Esophagus (tissue), 2 donors: ENCODE measurements around the gene RBSN. TPM values are rescaled to one million over a fixed set of nuclear protein-coding genes. Genes with fewer than 3 reads are reported as not detected.

Experiments
- H3K27ac ChIP-seq, 2 donors: one replicate each; pipeline ENCODE4 v1.5.1; 2013; ENCODE audit warnings: low read depth in 2 of 2, mild to moderate bottlenecking in 2 of 2, inconsistent platforms in 1 of 2, low read length in 1 of 2, moderate library complexity in 1 of 2
- H3K27me3 ChIP-seq, 2 donors: one replicate each; pipeline ENCODE4 v1.6.1; 2013; ENCODE audit warnings: low read length in 2 of 2, control low read depth in 1 of 2, mild to moderate bottlenecking in 1 of 2; ENCODE audit not compliant: insufficient read depth in 2 of 2, control insufficient read depth in 1 of 2
- H3K36me3 ChIP-seq, 2 donors: one replicate each; pipeline ENCODE4 v1.6.1; 2013; ENCODE audit warnings: low read length in 1 of 2; ENCODE audit not compliant: control insufficient read depth in 2 of 2, insufficient read depth in 2 of 2
- H3K4me1 ChIP-seq, 2 donors: one replicate each; pipeline ENCODE4 v1.6.1; 2013; ENCODE audit warnings: low read length in 1 of 2; ENCODE audit not compliant: control insufficient read depth in 2 of 2, insufficient read depth in 2 of 2
- H3K4me3 ChIP-seq, 2 donors: one replicate each; pipeline ENCODE4 v1.5.1; 2013; ENCODE audit warnings: low read length in 2 of 2, mild to moderate bottlenecking in 2 of 2, low read depth in 1 of 2, moderate library complexity in 1 of 2
- H3K9me3 ChIP-seq, 2 donors: one replicate each; pipeline ENCODE4 v1.6.1; 2013; ENCODE audit warnings: mild to moderate bottlenecking in 2 of 2, low read depth in 1 of 2, low read length in 1 of 2, moderate library complexity in 1 of 2; ENCODE audit not compliant: control insufficient read depth in 2 of 2, insufficient read depth in 1 of 2
- WGBS, 2 donors: extraction: QIAGEN DNeasy Blood & Tissue Kit; methylation state at CpG; one replicate each; pipeline ENCODE4 v1.1.7; 2013; 5-methylcytosine and 5-hydroxymethylcytosine counted together
- polyA plus RNA-seq, 2 donors: library from polyadenylated mRNA; stranded (reverse); fragments of 200-250 nt; gene quantifications; one replicate each; pipeline ENCODE4 v1.2.3, GENCODE V29; 2013
- donor health status: healthy with polysubstance abuse.
- donor health status: Bipolar disorder and iron deficiency.

RBSN gene
- polyA plus RNA-seq, 2 donors = 4.7 to 5.7 TPM

- WGBS, 2 donors = 59 to 96% methylated on average over 2 of the region's 2 CpGs
Measured at GRCh38 chr3:15116032-15116669, 17.2 kb upstream of the RBSN start.

GRCh38 chr3:15114466-15115358, 15.8 kb upstream of the RBSN start:
- no peak overlapping the region for H3K27ac ChIP-seq
- H3K36me3 ChIP-seq = no peaks in the 10 kb centered on the region
- no peak overlapping the region for H3K4me3 ChIP-seq
- no peaks in the 10 kb centered on the region for H3K4me1 ChIP-seq
- no peaks in the 10 kb centered on the region for H3K27me3 ChIP-seq
- 75 to 77% methylated on average over 10 of the region's 10 CpGs for WGBS, 2 donors
- no peaks in the 10 kb centered on the region for H3K9me3 ChIP-seq

More at GRCh38 chr3:15116032-15116669, 17.2 kb upstream of the RBSN start:
- Histone ChIP-seq H3K27ac (no peak overlapping the region), H3K4me1 (no peaks in the 10 kb centered on the region), H3K27me3 (no peaks in the 10 kb centered on the region), H3K4me3 (no peak overlapping the region), H3K36me3 (no peaks in the 10 kb centered on the region), H3K9me3 (no peaks in the 10 kb centered on the region)

- H3K4me1 ChIP-seq = no peaks in the 10 kb centered on the region
Measured at GRCh38 chr3:15113884-15114283, 14.9 kb upstream of the RBSN start.

GRCh38 chr3:15113471-15113870, 14.5 kb upstream of the RBSN start:
- H3K4me3 ChIP-seq = no peak overlapping the region
- H3K27ac ChIP-seq = no peak overlapping the region
- H3K27me3 ChIP-seq = no peaks in the 10 kb centered on the region
- 37 to 41% methylated on average over 6 of the region's 6 CpGs for WGBS, 2 donors
- H3K36me3 ChIP-seq = no peaks in the 10 kb centered on the region
- H3K9me3 ChIP-seq = no peaks in the 10 kb centered on the region
- no peaks in the 10 kb centered on the region for H3K4me1 ChIP-seq

More at GRCh38 chr3:15113884-15114283, 14.9 kb upstream of the RBSN start:
- Histone ChIP-seq H3K4me3 (no peak overlapping the region), H3K27me3 (no peaks in the 10 kb centered on the region), H3K27ac (no peak overlapping the region), H3K9me3 (no peaks in the 10 kb centered on the region), H3K36me3 (no peaks in the 10 kb centered on the region)
- 70 to 77% methylated on average over 3 of the region's 3 CpGs for WGBS, 2 donors

- Histone ChIP-seq H3K27ac (no peak overlapping the region), H3K4me1 (peaks cover 0 to 2% of the 10 kb centered on the region in 2 donors), H3K27me3 (no peaks in the 10 kb centered on the region), H3K9me3 (no peaks in the 10 kb centered on the region), H3K4me3 (no peak overlapping the region), H3K36me3 (no peaks in the 10 kb centered on the region)
- 69 to 72% methylated on average over 3 of the region's 3 CpGs for WGBS, 2 donors
Measured at GRCh38 chr3:15112011-15112410, 13.1 kb upstream of the RBSN start.

- Histone ChIP-seq H3K4me1 (peaks cover 0 to 2% of the 10 kb centered on the region in 2 donors), H3K27me3 (no peaks in the 10 kb centered on the region), H3K27ac (no peak overlapping the region), H3K4me3 (no peak overlapping the region), H3K36me3 (no peaks in the 10 kb centered on the region), H3K9me3 (no peaks in the 10 kb centered on the region)
- 74 to 84% methylated on average over 4 of the region's 4 CpGs for WGBS, 2 donors
Measured at GRCh38 chr3:15110206-15110605, 11.3 kb upstream of the RBSN start.

GRCh38 chr3:15108869-15109268, 9.9 kb upstream of the RBSN start:
- Histone ChIP-seq H3K4me1 (peaks cover 0 to 2% of the 10 kb centered on the region in 2 donors), H3K27ac (no peak overlapping the region), H3K36me3 (no peaks in the 10 kb centered on the region), H3K27me3 (no peaks in the 10 kb centered on the region), H3K4me3 (no peak overlapping the region), H3K9me3 (no peaks in the 10 kb centered on the region)
- WGBS, 2 donors = 85 to 88% methylated on average over 4 of the region's 4 CpGs

GRCh38 chr3:15108082-15108545, 9.2 kb upstream of the RBSN start:
- Histone ChIP-seq H3K27ac (no peak overlapping the region), H3K4me1 (peaks cover 0 to 4% of the 10 kb centered on the region in 2 donors), H3K9me3 (no peaks in the 10 kb centered on the region), H3K36me3 (no peaks in the 10 kb centered on the region), H3K27me3 (no peaks in the 10 kb centered on the region), H3K4me3 (no peak overlapping the region)
- WGBS, 2 donors = 19 to 21% methylated on average over 11 of the region's 11 CpGs

GRCh38 chr3:15107075-15107947, 8.4 kb upstream of the RBSN start:
- WGBS, 2 donors = 76 to 78% methylated on average over 16 of the region's 16 CpGs
- no peaks in the 10 kb centered on the region for H3K36me3 ChIP-seq
- H3K9me3 ChIP-seq = no peaks in the 10 kb centered on the region
- no peaks in the 10 kb centered on the region for H3K27me3 ChIP-seq
- H3K4me3 ChIP-seq = no peak overlapping the region
- no peak overlapping the region for H3K27ac ChIP-seq
- H3K4me1 ChIP-seq = peaks cover 1 to 5% of the 10 kb centered on the region in 2 donors
